ENCODE measurements around the gene PRKG1.

DNA sequence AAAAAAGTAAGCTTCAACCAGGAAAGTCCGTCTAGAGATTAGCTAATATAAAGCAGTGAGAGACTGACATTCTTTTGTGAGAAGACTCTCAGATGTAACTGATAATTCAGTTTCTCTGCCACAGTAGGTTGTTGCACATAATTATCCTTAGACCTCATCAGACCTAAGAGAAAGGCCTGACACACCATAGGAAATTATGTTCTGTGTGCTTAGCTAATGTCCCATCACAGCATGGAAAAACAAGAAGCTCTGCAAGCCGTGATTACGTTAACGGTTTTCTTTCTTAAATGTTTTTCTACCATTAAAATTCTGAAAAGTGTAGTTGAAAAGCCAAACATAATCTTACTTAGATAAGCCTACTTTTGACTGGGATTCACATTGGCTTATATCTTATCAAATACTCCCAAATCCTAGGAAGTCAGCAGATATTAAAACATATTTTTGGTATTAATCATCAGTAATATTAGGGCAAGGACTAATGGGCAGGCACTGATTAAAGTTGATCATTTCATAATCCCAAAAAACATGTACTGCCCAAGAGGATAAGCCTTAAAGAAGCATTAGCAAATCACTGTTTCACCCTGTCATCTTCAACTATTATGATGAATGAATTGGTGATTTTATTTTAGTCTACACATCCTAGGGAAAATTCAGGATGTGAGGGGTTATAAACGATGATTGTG is 619.9 kb downstream of the PRKG1 start:
- TF ChIP-seq EZH2 (IDR thresholded peaks at IDR 0.05; ENCODE audit: low read length, missing control alignments): no peak
- TF ChIP-seq, protein P1, sequence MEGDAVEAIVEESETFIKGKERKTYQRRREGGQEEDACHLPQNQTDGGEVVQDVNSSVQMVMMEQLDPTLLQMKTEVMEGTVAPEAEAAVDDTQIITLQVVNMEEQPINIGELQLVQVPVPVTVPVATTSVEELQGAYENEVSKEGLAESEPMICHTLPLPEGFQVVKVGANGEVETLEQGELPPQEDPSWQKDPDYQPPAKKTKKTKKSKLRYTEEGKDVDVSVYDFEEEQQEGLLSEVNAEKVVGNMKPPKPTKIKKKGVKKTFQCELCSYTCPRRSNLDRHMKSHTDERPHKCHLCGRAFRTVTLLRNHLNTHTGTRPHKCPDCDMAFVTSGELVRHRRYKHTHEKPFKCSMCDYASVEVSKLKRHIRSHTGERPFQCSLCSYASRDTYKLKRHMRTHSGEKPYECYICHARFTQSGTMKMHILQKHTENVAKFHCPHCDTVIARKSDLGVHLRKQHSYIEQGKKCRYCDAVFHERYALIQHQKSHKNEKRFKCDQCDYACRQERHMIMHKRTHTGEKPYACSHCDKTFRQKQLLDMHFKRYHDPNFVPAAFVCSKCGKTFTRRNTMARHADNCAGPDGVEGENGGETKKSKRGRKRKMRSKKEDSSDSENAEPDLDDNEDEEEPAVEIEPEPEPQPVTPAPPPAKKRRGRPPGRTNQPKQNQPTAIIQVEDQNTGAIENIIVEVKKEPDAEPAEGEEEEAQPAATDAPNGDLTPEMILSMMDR (conservative IDR thresholded peaks at IDR 0.05 in 1 of 2, IDR thresholded peaks at IDR 0.05 in 1 of 2; ENCODE audit: low read depth in 1 of 2, low read length in 2 of 2): no peak
